CD4-positive, alpha-beta memory T cell (primary cell): ENCODE data around the gene SLC25A23. TPM values are rescaled to one million over a fixed set of nuclear protein-coding genes. Genes with fewer than 3 reads are reported as not detected.

Experiments used
- CTCF ChIA-PET: fragments of 350-600 bp; sonication (Branson Sonifier 250); formaldehyde crosslinking; loops from one replicate; lab custom pipeline; 2021; ENCODE audit warnings: inconsistent platforms; ENCODE audit not compliant: partially characterized antibody; lab: Charles Lee
- POLR2A ChIA-PET: fragments of 350-600 bp; sonication (Branson Sonifier 250); formaldehyde crosslinking; loops from one replicate; lab custom pipeline; 2021; ENCODE audit not compliant: partially characterized antibody; lab: Charles Lee
- DNase-seq, 5 donors: peaks; one replicate each; pipeline versions ENCODE4 v3.0.0 to v3.0.0-alpha.2; 2020 to 2022; ENCODE audit warnings: mixed read lengths in 1 of 5
- H3K27ac ChIP-seq: one replicate; pipeline ENCODE4 v1.7.0; 2013; ENCODE audit warnings: low read depth, low read length
- H3K27me3 ChIP-seq: 2 replicates; pipeline ENCODE4 v1.7.0; 2013; ENCODE audit warnings: mild to moderate bottlenecking, low read length, moderate library complexity; ENCODE audit not compliant: insufficient read depth
- H3K36me3 ChIP-seq: 2 replicates; pipeline ENCODE4 v1.7.0; 2013; ENCODE audit warnings: mild to moderate bottlenecking, low read length, moderate library complexity; ENCODE audit not compliant: insufficient read depth
- H3K4me1 ChIP-seq: 2 replicates; pipeline ENCODE4 v1.7.0; 2013; ENCODE audit warnings: mild to moderate bottlenecking, low read length, moderate library complexity; ENCODE audit not compliant: insufficient read depth
- H3K4me3 ChIP-seq, 2 donors: one replicate each; pipeline ENCODE4 v1.7.0; 2013; ENCODE audit warnings: low read length in 2 of 2, mild to moderate bottlenecking in 1 of 2
- H3K9me3 ChIP-seq, 2 donors: one replicate each; pipeline ENCODE4 v1.7.0; 2013; ENCODE audit warnings: low read length in 2 of 2, control low read depth in 1 of 2; ENCODE audit not compliant: control insufficient read depth in 1 of 2
- H3K27ac Mint-ChIP-seq, 7 donors: one replicate each; pipeline ENCODE4 v1.8.0; 2020 to 2021; ENCODE audit warnings: mixed read lengths in 7 of 7, mild to moderate bottlenecking in 6 of 7, inconsistent platforms in 3 of 7, moderate library complexity in 3 of 7
- H3K27me3 Mint-ChIP-seq, 2 donors: one replicate each; pipeline ENCODE4 v1.8.0; 2020 to 2021; ENCODE audit warnings: mixed read lengths in 2 of 2
- H3K36me3 Mint-ChIP-seq, 2 donors: one replicate each; pipeline ENCODE4 v1.8.0; 2020 to 2021; ENCODE audit warnings: mixed read lengths in 2 of 2, inconsistent platforms in 1 of 2, mild to moderate bottlenecking in 1 of 2
- H3K4me1 Mint-ChIP-seq, 4 donors: one replicate each; pipeline ENCODE4 v1.8.0; 2020 to 2021; ENCODE audit warnings: mixed read lengths in 4 of 4, mild to moderate bottlenecking in 1 of 4
- H3K4me3 Mint-ChIP-seq, 8 donors: one replicate each; pipeline ENCODE4 v1.8.0; 2020 to 2021; ENCODE audit warnings: mixed read lengths in 8 of 8, mild to moderate bottlenecking in 7 of 8, moderate library complexity in 6 of 8, inconsistent platforms in 3 of 8
- H3K9me3 Mint-ChIP-seq, 8 donors: one replicate each; pipeline ENCODE4 v1.8.0; 2020 to 2021; ENCODE audit warnings: mixed read lengths in 8 of 8, mild to moderate bottlenecking in 5 of 8, inconsistent platforms in 3 of 8, moderate library complexity in 1 of 8
- intact Hi-C: fragments of 100-400 bp; cut with micrococcal nuclease; formaldehyde crosslinking; loops from one replicate; pipeline ENCODE4 v1.15.1; 2023
- polyA plus RNA-seq, 2 donors: library from polyadenylated mRNA; unstranded; fragments of 300-500 nt; fragmentation: Illumina TruSeq; gene quantifications; one replicate each; pipeline ENCODE4 v1.2.3, GENCODE V29; 2021
- total RNA-seq, 2 experiments: library from RNA; stranded (reverse); gene quantifications; one replicate each; pipeline ENCODE4 v1.2.3, GENCODE V29; 2021

SLC25A23 gene
- total and polyA plus RNA-seq, 4 experiments from 2014 or later, result 8.2 to 25.5 (median 24.6) TPM

- ChIA-PET POLR2A (no interaction called here), CTCF (no interaction called here)
- H3K4me3 Mint-ChIP-seq, result no peak overlapping the region
Measured at GRCh38 chr19:6416658-6417405, 42.8 kb downstream of the SLC25A23 start.

GRCh38 chr19:6415591-6416190 is 43.9 kb downstream of the SLC25A23 start:
- Mint-ChIP-seq H3K27me3 (no peaks in the 10 kb centered on the region), H3K4me1 (no peaks in the 10 kb centered on the region), H3K9me3 (peaks cover 0 to 1% (median 0%) of the 10 kb centered on the region in 8 donors), H3K4me3 (no peak overlapping the region), H3K27ac (no peak overlapping the region), H3K36me3 (peaks cover 29 to 58% of the 10 kb centered on the region in 2 donors)
- DNase-seq, result no peak
- CTCF ChIA-PET, result no interaction called here
- no peak overlapping the region for H3K27ac ChIP-seq
- intact Hi-C loops, result no loop called here
- no peak overlapping the region for H3K4me3 ChIP-seq
- H3K27me3 ChIP-seq, result no peaks in the 10 kb centered on the region
- peaks cover 64% of the 10 kb centered on the region for H3K36me3 ChIP-seq
- no peaks in the 10 kb centered on the region for H3K4me1 ChIP-seq
- POLR2A ChIA-PET, result no interaction called here
- H3K9me3 ChIP-seq, result no peaks in the 10 kb centered on the region

More at GRCh38 chr19:6416658-6417405, 42.8 kb downstream of the SLC25A23 start:
- no peak overlapping the region for H3K27ac ChIP-seq
- no peak for DNase-seq
- Mint-ChIP-seq H3K36me3 (peaks cover 33 to 65% of the 10 kb centered on the region in 2 donors), H3K4me1 (peaks cover 0 to 5% (median under 1%) of the 10 kb centered on the region in 4 donors), H3K27me3 (no peaks in the 10 kb centered on the region), H3K9me3 (peaks cover 0 to 1% (median 0%) of the 10 kb centered on the region in 8 donors), H3K27ac (no peak overlapping the region)
- H3K4me3 ChIP-seq, result no peak overlapping the region
- H3K27me3 ChIP-seq, result no peaks in the 10 kb centered on the region
- H3K9me3 ChIP-seq, result no peaks in the 10 kb centered on the region
- H3K36me3 ChIP-seq, result peaks cover 75% of the 10 kb centered on the region
- intact Hi-C loops, result no loop called here
- peaks cover 5% of the 10 kb centered on the region for H3K4me1 ChIP-seq

- H3K9me3 ChIP-seq, result no peaks in the 10 kb centered on the region
- no peaks in the 10 kb centered on the region for H3K4me1 Mint-ChIP-seq
- H3K36me3 ChIP-seq, result peaks cover 57% of the 10 kb centered on the region
Measured at GRCh38 chr19:6414793-6415590, 44.6 kb downstream of the SLC25A23 start.

GRCh38 chr19:6413721-6414643 is 45.6 kb downstream of the SLC25A23 start:
- H3K27me3 ChIP-seq, result no peaks in the 10 kb centered on the region
- H3K4me3 Mint-ChIP-seq, result no peak overlapping the region

More at GRCh38 chr19:6414793-6415590, 44.6 kb downstream of the SLC25A23 start:
- DNase-seq, result no peak
- Mint-ChIP-seq H3K27ac (no peak overlapping the region), H3K4me3 (no peak overlapping the region), H3K27me3 (no peaks in the 10 kb centered on the region), H3K9me3 (peaks cover 0 to 1% (median 0%) of the 10 kb centered on the region in 8 donors), H3K36me3 (peaks cover 24 to 51% of the 10 kb centered on the region in 2 donors)
- ChIA-PET CTCF (no interaction called here), POLR2A (no interaction called here)
- Histone ChIP-seq H3K27me3 (no peaks in the 10 kb centered on the region), H3K27ac (no peak overlapping the region), H3K4me3 (no peak overlapping the region), H3K4me1 (no peaks in the 10 kb centered on the region)
- intact Hi-C loops, result no loop called here

GRCh38 chr19:6413291-6413690 is 46.3 kb downstream of the SLC25A23 start:
- Mint-ChIP-seq H3K27ac (no peak overlapping the region), H3K36me3 (peaks cover 21 to 34% of the 10 kb centered on the region in 2 donors), H3K27me3 (no peaks in the 10 kb centered on the region), H3K4me3 (no peak overlapping the region), H3K4me1 (no peaks in the 10 kb centered on the region), H3K9me3 (peaks cover 0 to 1% (median 0%) of the 10 kb centered on the region in 8 donors)
- POLR2A ChIA-PET, result no interaction called here
- no peak for DNase-seq
- no peak overlapping the region for H3K4me3 ChIP-seq
- H3K27me3 ChIP-seq, result no peaks in the 10 kb centered on the region
- no peaks in the 10 kb centered on the region for H3K9me3 ChIP-seq
- intact Hi-C loops, result no loop called here
- H3K36me3 ChIP-seq, result peaks cover 41% of the 10 kb centered on the region
- H3K27ac ChIP-seq, result no peak overlapping the region
- H3K4me1 ChIP-seq, result no peaks in the 10 kb centered on the region
- CTCF ChIA-PET, result no interaction called here

More at GRCh38 chr19:6413721-6414643, 45.6 kb downstream of the SLC25A23 start:
- Mint-ChIP-seq H3K36me3 (peaks cover 21 to 40% of the 10 kb centered on the region in 2 donors), H3K9me3 (peaks cover 0 to 1% (median 0%) of the 10 kb centered on the region in 8 donors), H3K4me1 (no peaks in the 10 kb centered on the region), H3K27me3 (no peaks in the 10 kb centered on the region), H3K27ac (no peak overlapping the region)
- H3K27ac ChIP-seq, result no peak overlapping the region
- POLR2A ChIA-PET, result no interaction called here
- H3K4me3 ChIP-seq, result no peak overlapping the region
- intact Hi-C loops, result no loop called here
- CTCF ChIA-PET, result no interaction called here
- DNase-seq, result no peak
- no peaks in the 10 kb centered on the region for H3K9me3 ChIP-seq
- H3K36me3 ChIP-seq, result peaks cover 47% of the 10 kb centered on the region
- no peaks in the 10 kb centered on the region for H3K4me1 ChIP-seq

- peaks cover 17 to 31% of the 10 kb centered on the region in 2 donors for H3K36me3 Mint-ChIP-seq
- Histone ChIP-seq H3K4me1 (no peaks in the 10 kb centered on the region), H3K36me3 (peaks cover 33% of the 10 kb centered on the region), H3K9me3 (no peaks in the 10 kb centered on the region), H3K4me3 (no peak overlapping the region), H3K27me3 (no peaks in the 10 kb centered on the region), H3K27ac (no peak overlapping the region)
- peaks cover 0 to 1% (median 0%) of the 10 kb centered on the region in 8 donors for H3K9me3 Mint-ChIP-seq
- H3K4me1 Mint-ChIP-seq, result no peaks in the 10 kb centered on the region
- H3K27me3 Mint-ChIP-seq, result no peaks in the 10 kb centered on the region
- intact Hi-C loops, result no loop called here
- H3K27ac Mint-ChIP-seq, result no peak overlapping the region
- DNase-seq, result peak; percentile 36 to 53 (median 49)
- CTCF ChIA-PET, result interaction anchor here (1.1 kb wide), 1 partner anchor 9 kb away, joined by 3 read pairs; no protein-coding TSS in a partner anchor
- POLR2A ChIA-PET, result interaction anchor here (0.6 kb wide), 1 partner anchor 11 kb away, joined by 3 read pairs; no protein-coding TSS in a partner anchor
- no peak overlapping the region for H3K4me3 Mint-ChIP-seq
Measured at GRCh38 chr19:6412447-6413091, 47.0 kb downstream of the SLC25A23 start.
